ENCODE data around the gene APBB2. TPM values are rescaled to one million over a fixed set of nuclear protein-coding genes. Genes with fewer than 3 reads are reported as not detected.

APBB2 gene
- total and polyA plus RNA-seq, 11 donors = 8.6 to 39.1 (median 26.7) TPM

DNA sequence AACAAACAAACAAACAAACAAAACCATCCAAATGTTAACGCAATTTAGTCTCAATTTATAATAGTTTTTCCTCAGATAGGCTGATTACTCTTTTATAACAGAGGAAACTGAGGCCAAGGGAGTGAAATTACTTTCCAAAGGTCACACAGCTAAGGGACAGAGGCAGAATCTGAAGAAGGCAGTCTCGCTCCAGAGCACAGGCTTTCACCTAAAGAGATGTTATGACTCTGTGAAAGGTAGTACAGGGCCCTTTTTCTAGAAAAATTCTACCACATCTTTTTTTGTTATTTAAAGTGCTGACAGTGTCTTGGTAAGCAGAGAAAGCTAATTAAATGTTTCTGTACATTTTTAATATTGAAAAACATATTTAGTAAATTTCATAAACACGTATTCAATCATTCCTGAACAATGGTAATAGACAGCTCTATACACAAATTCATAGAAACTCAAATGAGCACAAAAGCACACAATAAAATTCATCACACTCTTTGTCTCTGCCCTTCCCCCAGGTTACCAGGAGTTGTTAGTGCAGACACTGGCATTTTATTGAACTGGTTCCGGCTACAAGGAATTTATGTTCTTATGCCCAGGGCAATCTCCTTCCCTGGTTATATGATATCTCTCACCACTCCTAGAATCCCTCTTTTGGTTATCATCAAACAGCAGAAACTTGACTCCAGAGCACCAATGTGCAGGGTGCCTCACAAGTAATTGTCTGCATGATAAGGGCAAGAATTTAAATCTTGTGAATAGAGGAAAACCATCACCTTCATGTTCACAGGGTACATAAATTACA is 7.7 kb upstream of the APBB2 start:
- H3K9me3 ChIP-seq = no peaks in the 10 kb centered on the region
- no peak overlapping the region for H3K27ac ChIP-seq
- peaks cover 0 to 9% (median 4%) of the 10 kb centered on the region in 12 donors for H3K4me1 ChIP-seq
- intact Hi-C loops (cut with DNase I) = loop anchor here in 1 of 10 donors (10.0 kb wide), 1 partner anchor 487 kb away; no protein-coding TSS in a partner anchor
- H3K36me3 ChIP-seq = no peaks in the 10 kb centered on the region
- no peaks in the 10 kb centered on the region for H3K27me3 ChIP-seq
- 78 to 92% (median 88%) methylated on average over 4 of the region's 4 CpGs for WGBS, 4 donors
- no peak overlapping the region for H3K4me3 ChIP-seq
- DNase-seq = no peak
- TF ChIP-seq, protein P1, sequence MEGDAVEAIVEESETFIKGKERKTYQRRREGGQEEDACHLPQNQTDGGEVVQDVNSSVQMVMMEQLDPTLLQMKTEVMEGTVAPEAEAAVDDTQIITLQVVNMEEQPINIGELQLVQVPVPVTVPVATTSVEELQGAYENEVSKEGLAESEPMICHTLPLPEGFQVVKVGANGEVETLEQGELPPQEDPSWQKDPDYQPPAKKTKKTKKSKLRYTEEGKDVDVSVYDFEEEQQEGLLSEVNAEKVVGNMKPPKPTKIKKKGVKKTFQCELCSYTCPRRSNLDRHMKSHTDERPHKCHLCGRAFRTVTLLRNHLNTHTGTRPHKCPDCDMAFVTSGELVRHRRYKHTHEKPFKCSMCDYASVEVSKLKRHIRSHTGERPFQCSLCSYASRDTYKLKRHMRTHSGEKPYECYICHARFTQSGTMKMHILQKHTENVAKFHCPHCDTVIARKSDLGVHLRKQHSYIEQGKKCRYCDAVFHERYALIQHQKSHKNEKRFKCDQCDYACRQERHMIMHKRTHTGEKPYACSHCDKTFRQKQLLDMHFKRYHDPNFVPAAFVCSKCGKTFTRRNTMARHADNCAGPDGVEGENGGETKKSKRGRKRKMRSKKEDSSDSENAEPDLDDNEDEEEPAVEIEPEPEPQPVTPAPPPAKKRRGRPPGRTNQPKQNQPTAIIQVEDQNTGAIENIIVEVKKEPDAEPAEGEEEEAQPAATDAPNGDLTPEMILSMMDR (IDR thresholded peaks at IDR 0.05) = no peak
- no peak for TF ChIP-seq POLR2A (IDR thresholded peaks at IDR 0.05)
- no peak for ATAC-seq

DNA sequence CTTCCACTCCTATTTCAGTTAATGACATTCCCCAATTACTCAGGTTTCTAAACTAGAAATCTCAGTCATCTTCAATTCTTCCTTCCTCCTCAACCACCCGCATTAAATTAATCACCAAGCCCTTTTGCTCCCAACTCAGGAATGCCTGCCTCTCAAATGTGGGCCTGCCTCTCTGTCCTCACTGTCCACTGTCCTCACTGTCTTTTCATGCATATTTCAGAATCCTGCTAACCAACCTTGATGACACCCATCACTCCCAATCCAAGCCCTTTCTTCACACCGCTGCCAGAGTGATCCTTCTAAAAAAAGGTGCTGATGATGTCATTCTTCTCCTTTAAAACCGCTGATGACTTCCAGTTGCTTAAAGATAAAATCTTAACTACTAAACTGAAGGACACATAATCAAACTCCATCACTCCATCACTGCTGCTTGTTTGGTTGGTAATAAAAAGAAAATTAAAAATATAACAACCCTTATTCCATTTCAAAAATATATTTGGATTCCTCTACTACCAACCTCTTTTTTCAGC is 5.1 kb upstream of the APBB2 start:
- no peak for DNase-seq
- WGBS, 4 donors = 42 to 58% (median 52%) methylated on average over 3 of the region's 3 CpGs
- H3K4me1 ChIP-seq = peaks cover 0 to 31% (median 15%) of the 10 kb centered on the region in 12 donors
- no peak for TF ChIP-seq POLR2A (IDR thresholded peaks at IDR 0.05)
- TF ChIP-seq, protein P1 (IDR thresholded peaks at IDR 0.05) = no peak
- H3K9me3 ChIP-seq = no peaks in the 10 kb centered on the region
- no peak overlapping the region for H3K27ac ChIP-seq
- intact Hi-C loops (cut with DNase I) = loop anchor here in 1 of 10 donors (10.0 kb wide), 1 partner anchor 485 kb away; no protein-coding TSS in a partner anchor
- H3K27me3 ChIP-seq = no peaks in the 10 kb centered on the region
- no peak for ATAC-seq
- no peak overlapping the region for H3K4me3 ChIP-seq
- no peaks in the 10 kb centered on the region for H3K36me3 ChIP-seq

DNA sequence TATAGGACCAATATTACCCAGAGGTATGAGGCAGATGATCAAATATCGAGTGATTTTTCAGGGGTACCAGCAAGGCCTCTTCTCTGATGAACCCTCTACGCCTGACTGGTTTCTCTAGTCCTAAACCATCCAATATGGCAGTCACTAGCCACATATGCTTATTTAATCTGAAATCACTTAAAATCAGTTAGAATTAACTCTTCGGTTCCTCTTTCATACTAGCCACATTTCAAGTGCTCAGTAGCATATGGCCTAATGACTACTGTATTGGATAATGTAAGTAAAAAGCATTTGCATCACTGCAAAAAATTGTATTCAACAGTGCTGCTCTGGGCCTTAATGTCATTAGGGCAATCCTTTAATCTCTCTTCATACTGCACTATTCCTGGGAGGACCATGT is 4.4 kb upstream of the APBB2 start:
- Histone ChIP-seq H3K27me3 (peaks cover 0 to 4% (median 0%) of the 10 kb centered on the region in 9 donors), H3K4me3 (no peak overlapping the region), H3K36me3 (no peaks in the 10 kb centered on the region), H3K4me1 (peaks cover 0 to 31% (median 16%) of the 10 kb centered on the region in 12 donors), H3K27ac (no peak overlapping the region), H3K9me3 (no peaks in the 10 kb centered on the region)
- intact Hi-C loops (cut with DNase I) = loop anchor here in 1 of 10 donors (10.0 kb wide), 1 partner anchor 484 kb away; no protein-coding TSS in a partner anchor
- TF ChIP-seq, protein P1 (IDR thresholded peaks at IDR 0.05) = no peak
- no peak for TF ChIP-seq POLR2A (IDR thresholded peaks at IDR 0.05)
- no peak for ATAC-seq
- no peak for DNase-seq
- whole genome bisulfite sequencing, 4 donors = 97% methylated on average over 3 of the region's 3 CpGs

DNA sequence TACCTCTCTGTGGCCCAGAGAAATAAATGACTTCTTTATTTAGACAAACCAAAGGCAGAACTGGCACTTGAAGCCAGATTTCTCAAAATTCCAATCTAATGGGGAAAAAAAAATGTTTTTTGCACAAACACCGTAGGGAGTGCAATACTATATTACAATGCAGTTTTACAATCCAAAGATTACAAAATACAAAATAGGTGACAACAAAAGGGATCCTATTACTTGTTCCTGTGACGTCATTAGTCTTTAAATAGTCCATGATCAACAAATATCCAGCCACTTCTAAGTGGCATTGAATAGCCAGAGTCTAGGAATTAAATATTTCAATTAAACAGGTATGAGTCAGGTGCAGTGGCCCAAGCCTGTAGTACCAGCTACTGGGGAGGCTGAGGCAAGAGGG is 3.0 kb upstream of the APBB2 start:
- Histone ChIP-seq H3K9me3 (no peaks in the 10 kb centered on the region), H3K4me3 (peak overlapping the region in 1 of 12 donors; percentile 76), H3K27ac (peak overlapping the region in 10 of 12 donors; percentile 23 to 94 (median 82)), H3K4me1 (peaks cover 0 to 43% (median 21%) of the 10 kb centered on the region in 12 donors), H3K36me3 (no peaks in the 10 kb centered on the region), H3K27me3 (peaks cover 0 to 8% (median 0%) of the 10 kb centered on the region in 9 donors)
- no peak for TF ChIP-seq POLR2A (IDR thresholded peaks at IDR 0.05)
- intact Hi-C loops (cut with DNase I) = loop anchor here in 1 of 10 donors (10.0 kb wide), 1 partner anchor 483 kb away; no protein-coding TSS in a partner anchor
- WGBS, 4 donors = 53 to 78% (median 61%) methylated on average over 2 of the region's 2 CpGs
- ATAC-seq = no peak
- no peak for DNase-seq

Data from heart left ventricle (tissue), 16 donors.